Mammary epithelial cell (primary cell): ENCODE measurements around the gene HTATSF1.

ENCODE experiments used
- EZH2 ChIP-seq: IDR thresholded peaks from 2 replicates; pipeline ENCODE4 v1.6.1; 2012; ENCODE audit warnings: low read length, inconsistent platforms, borderline replicate concordance
- TF ChIP-seq, protein P1 (sequence below), 2 donors: IDR thresholded peaks in 1 of 2; conservative IDR thresholded peaks in 1 of 2; 2 replicates each; pipeline ENCODE4 v1.5.1; 2011 to 2012; ENCODE audit warnings: inconsistent platforms in 2 of 2, low read length in 2 of 2, mild to moderate bottlenecking in 2 of 2, control low read depth in 1 of 2, low read depth in 1 of 2; ENCODE audit not compliant: insufficient read depth in 1 of 2; ENCODE audit errors: extremely low read depth in 1 of 2

DNA sequence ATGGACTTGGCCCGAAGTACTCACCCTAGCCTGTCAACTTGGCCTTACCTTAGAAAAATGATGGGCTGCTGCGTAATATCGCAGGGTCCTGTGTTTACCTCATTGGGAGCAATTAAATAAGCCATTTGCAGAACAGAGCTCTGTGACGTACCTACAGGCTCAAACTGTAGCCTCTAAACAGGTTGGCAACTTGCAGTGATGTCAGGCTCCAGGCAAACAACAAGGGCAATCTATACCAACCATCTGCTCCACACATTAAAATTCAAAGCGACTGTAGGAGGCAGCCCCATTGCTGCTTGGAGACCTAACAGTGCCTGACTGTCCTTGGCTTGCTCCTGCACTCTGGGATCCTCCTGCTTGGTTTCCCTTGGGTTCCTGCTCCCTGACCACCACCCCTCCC lies 51.8 kb downstream of the HTATSF1 start:
- TF ChIP-seq, protein P1, sequence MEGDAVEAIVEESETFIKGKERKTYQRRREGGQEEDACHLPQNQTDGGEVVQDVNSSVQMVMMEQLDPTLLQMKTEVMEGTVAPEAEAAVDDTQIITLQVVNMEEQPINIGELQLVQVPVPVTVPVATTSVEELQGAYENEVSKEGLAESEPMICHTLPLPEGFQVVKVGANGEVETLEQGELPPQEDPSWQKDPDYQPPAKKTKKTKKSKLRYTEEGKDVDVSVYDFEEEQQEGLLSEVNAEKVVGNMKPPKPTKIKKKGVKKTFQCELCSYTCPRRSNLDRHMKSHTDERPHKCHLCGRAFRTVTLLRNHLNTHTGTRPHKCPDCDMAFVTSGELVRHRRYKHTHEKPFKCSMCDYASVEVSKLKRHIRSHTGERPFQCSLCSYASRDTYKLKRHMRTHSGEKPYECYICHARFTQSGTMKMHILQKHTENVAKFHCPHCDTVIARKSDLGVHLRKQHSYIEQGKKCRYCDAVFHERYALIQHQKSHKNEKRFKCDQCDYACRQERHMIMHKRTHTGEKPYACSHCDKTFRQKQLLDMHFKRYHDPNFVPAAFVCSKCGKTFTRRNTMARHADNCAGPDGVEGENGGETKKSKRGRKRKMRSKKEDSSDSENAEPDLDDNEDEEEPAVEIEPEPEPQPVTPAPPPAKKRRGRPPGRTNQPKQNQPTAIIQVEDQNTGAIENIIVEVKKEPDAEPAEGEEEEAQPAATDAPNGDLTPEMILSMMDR (conservative IDR thresholded peaks at IDR 0.05 in 1 of 2, IDR thresholded peaks at IDR 0.05 in 1 of 2; ENCODE audit: extremely low read depth in 1 of 2, insufficient read depth in 1 of 2, low read depth in 1 of 2, low read length in 2 of 2), result no peak
- no peak for TF ChIP-seq EZH2
